NT2/D1 (cell line): Measurements from ENCODE around the gene ATP6V1A.

Source experiments
- SUZ12 ChIP-seq: IDR thresholded peaks from 2 replicates; pipeline ENCODE4 v1.6.1; 2011; ENCODE audit not compliant: insufficient read length, insufficient read depth; ENCODE audit errors: extremely low read depth
- YY1 ChIP-seq: IDR thresholded peaks from 2 replicates; pipeline ENCODE4 v1.6.1; 2011; ENCODE audit not compliant: insufficient read length, insufficient read depth
- ZNF274 ChIP-seq: IDR thresholded peaks from 2 replicates; pipeline ENCODE4 v1.6.1; 2011; ENCODE audit warnings: mild to moderate bottlenecking, low read depth, low read length

GRCh38 chr3:113719294-113719693 is 27.5 kb upstream of the ATP6V1A start:
- TF ChIP-seq SUZ12: no peak
- TF ChIP-seq YY1: no peak
- no peak for TF ChIP-seq ZNF274
